Osteoblast (primary cell): ENCODE measurements around the gene CALN1. TPM values are rescaled to one million over a fixed set of nuclear protein-coding genes. Genes with fewer than 3 reads are reported as not detected.

Experiments
- DNase-seq: peaks from one replicate; pipeline ENCODE4 v3.0.0; 2011; ENCODE audit warnings: low spot score, mixed read lengths; ENCODE audit not compliant: insufficient read length; ENCODE audit errors: missing footprints
- H2AFZ ChIP-seq: 2 replicates; pipeline ENCODE4 v1.6.0; 2011; ENCODE audit warnings: mild to moderate bottlenecking, low read length
- H3K27ac ChIP-seq: 2 replicates; pipeline ENCODE4 v1.5.1; 2011; ENCODE audit warnings: mild to moderate bottlenecking, low read depth, low read length, moderate library complexity
- H3K27me3 ChIP-seq: 2 replicates; pipeline ENCODE4 v1.6.0; 2012; ENCODE audit warnings: mild to moderate bottlenecking, control low read depth, inconsistent platforms, low read length, moderate library complexity; ENCODE audit not compliant: insufficient read depth
- H3K36me3 ChIP-seq: 2 replicates; pipeline ENCODE4 v1.5.1; 2011; ENCODE audit warnings: mild to moderate bottlenecking, low read length, control low read depth, moderate library complexity; ENCODE audit not compliant: insufficient read depth
- H3K4me1 ChIP-seq: 2 replicates; pipeline ENCODE4 v1.5.1; 2011; ENCODE audit warnings: mild to moderate bottlenecking, low read length, control low read depth, moderate library complexity; ENCODE audit not compliant: insufficient read depth
- H3K4me2 ChIP-seq: 2 replicates; pipeline ENCODE4 v1.6.0; 2011; ENCODE audit warnings: mild to moderate bottlenecking, low read length; ENCODE audit not compliant: insufficient read depth
- H3K4me3 ChIP-seq: fragments of 200-600 bp; sonication (generic); 3 replicates; pipeline ENCODE4 v1.5.1; 2012; ENCODE audit warnings: mild to moderate bottlenecking, low read length, inconsistent platforms; ENCODE audit not compliant: insufficient read depth
- H3K79me2 ChIP-seq: 2 replicates; pipeline ENCODE4 v1.6.0; 2012; ENCODE audit warnings: mild to moderate bottlenecking, low read length, control low read depth, inconsistent platforms; ENCODE audit not compliant: insufficient read depth
- H3K9me3 ChIP-seq: 2 replicates; pipeline ENCODE4 v1.5.1; 2011; ENCODE audit warnings: low read depth, low read length, control low read depth
- H4K20me1 ChIP-seq: 2 replicates; pipeline ENCODE4 v1.6.0; 2012; ENCODE audit warnings: mild to moderate bottlenecking, low read length, control low read depth; ENCODE audit not compliant: insufficient read depth
- CTCF ChIP-seq: IDR thresholded peaks from 2 replicates; pipeline ENCODE4 v1.5.1; 2011; ENCODE audit warnings: mild to moderate bottlenecking, low read depth, low read length, moderate library complexity; ENCODE audit errors: extremely low read depth
- total RNA-seq: library from RNA; depleted of rRNA; stranded (reverse); fragments of >200 nt; gene quantifications from 2 replicates; pipeline ENCODE4 v1.2.3, GENCODE V29; 2012

CALN1 gene
- total RNA-seq, 1 donor: not detected

- Histone ChIP-seq H3K27ac (no peak overlapping the region), H3K36me3 (no peaks in the 10 kb centered on the region), H3K9me3 (peaks cover 8% of the 10 kb centered on the region), H3K27me3 (no peaks in the 10 kb centered on the region), H3K79me2 (no peaks in the 10 kb centered on the region), H2AFZ (no peak overlapping the region), H3K4me1 (no peaks in the 10 kb centered on the region), H3K4me2 (no peak overlapping the region), H4K20me1 (no peaks in the 10 kb centered on the region), H3K4me3 (no peak overlapping the region)
- DNase-seq: no peak
- no peak for TF ChIP-seq CTCF
Measured at GRCh38 chr7:71785216-71785615, 626.9 kb downstream of the CALN1 start.

GRCh38 chr7:71784781-71785180 lies 627.4 kb downstream of the CALN1 start:
- Histone ChIP-seq H3K79me2 (no peaks in the 10 kb centered on the region), H3K4me2 (no peak overlapping the region), H3K4me1 (no peaks in the 10 kb centered on the region), H2AFZ (no peak overlapping the region), H3K9me3 (peaks cover 8% of the 10 kb centered on the region), H3K27me3 (no peaks in the 10 kb centered on the region), H3K36me3 (no peaks in the 10 kb centered on the region), H3K4me3 (no peak overlapping the region), H3K27ac (no peak overlapping the region), H4K20me1 (no peaks in the 10 kb centered on the region)
- no peak for DNase-seq
- no peak for TF ChIP-seq CTCF

- H3K4me2 ChIP-seq: no peak overlapping the region
- TF ChIP-seq CTCF: no peak
- no peaks in the 10 kb centered on the region for H3K36me3 ChIP-seq
- H2AFZ ChIP-seq: no peak overlapping the region
- H3K27ac ChIP-seq: no peak overlapping the region
- DNase-seq: no peak
- H3K9me3 ChIP-seq: peaks cover 8% of the 10 kb centered on the region
- H3K79me2 ChIP-seq: no peaks in the 10 kb centered on the region
- H3K4me3 ChIP-seq: no peak overlapping the region
- H4K20me1 ChIP-seq: no peaks in the 10 kb centered on the region
- no peaks in the 10 kb centered on the region for H3K27me3 ChIP-seq
- no peaks in the 10 kb centered on the region for H3K4me1 ChIP-seq
Measured at GRCh38 chr7:71784180-71784579, 628.0 kb downstream of the CALN1 start.

GRCh38 chr7:71783779-71784178 lies 628.4 kb downstream of the CALN1 start:
- no peak for DNase-seq
- peaks cover 8% of the 10 kb centered on the region for H3K9me3 ChIP-seq
- H4K20me1 ChIP-seq: no peaks in the 10 kb centered on the region
- no peaks in the 10 kb centered on the region for H3K4me1 ChIP-seq
- no peak overlapping the region for H2AFZ ChIP-seq
- H3K79me2 ChIP-seq: no peaks in the 10 kb centered on the region
- H3K4me2 ChIP-seq: no peak overlapping the region
- H3K36me3 ChIP-seq: no peaks in the 10 kb centered on the region
- H3K27ac ChIP-seq: no peak overlapping the region
- no peak for TF ChIP-seq CTCF
- H3K27me3 ChIP-seq: no peaks in the 10 kb centered on the region
- H3K4me3 ChIP-seq: no peak overlapping the region
